ENCODE data around the gene RHOJ. TPM values are rescaled to one million over a fixed set of nuclear protein-coding genes. Genes with fewer than 3 reads are reported as not detected.
A peak's percentile ranks its signal among the peaks of the same experiment; 100 is the strongest.
"Not testable (repeated sequence)": the region's sequence is repeated elsewhere in the genome, so short reads cannot be mapped to it uniquely, and the experiment has no call there.

The RHOJ gene
- 21.6 TPM for total RNA-seq

DNA sequence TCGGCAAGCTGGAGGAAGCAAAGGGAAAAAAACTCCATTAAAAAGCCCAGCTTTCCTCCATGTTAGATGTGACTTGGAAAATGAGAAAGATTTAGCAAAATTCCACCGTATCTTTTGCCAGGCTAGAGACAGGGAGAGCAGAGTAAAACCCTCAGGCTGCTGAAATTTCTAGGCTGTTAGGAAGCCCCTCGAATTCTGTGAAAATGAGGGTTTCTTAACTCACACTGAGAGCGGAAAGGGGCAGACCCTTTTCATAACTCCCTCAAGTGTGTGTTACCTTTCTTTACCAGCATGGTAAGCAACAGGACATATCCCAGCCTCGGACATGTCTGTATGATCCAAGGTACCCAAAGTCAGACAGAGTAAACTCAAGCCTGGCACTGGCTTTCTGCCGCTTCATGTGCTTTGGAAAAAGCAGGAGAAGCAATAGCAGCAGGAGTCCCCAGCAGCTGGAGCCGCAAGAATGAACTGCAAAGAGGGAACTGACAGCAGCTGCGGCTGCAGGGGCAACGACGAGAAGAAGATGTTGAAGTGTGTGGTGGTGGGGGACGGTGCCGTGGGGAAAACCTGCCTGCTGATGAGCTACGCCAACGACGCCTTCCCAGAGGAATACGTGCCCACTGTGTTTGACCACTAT lies at the start of gene RHOJ:
RHOJ (plus strand) TSS at position 37 of the 637 bp plus-strand sequence; CDS start at position 464, 427 bp downstream.
- peak; percentile 69 for DNase-seq

- no peak for DNase-seq
Observed at GRCh38 chr14:63155511-63156185, 48.6 kb upstream of the RHOJ start.

DNA sequence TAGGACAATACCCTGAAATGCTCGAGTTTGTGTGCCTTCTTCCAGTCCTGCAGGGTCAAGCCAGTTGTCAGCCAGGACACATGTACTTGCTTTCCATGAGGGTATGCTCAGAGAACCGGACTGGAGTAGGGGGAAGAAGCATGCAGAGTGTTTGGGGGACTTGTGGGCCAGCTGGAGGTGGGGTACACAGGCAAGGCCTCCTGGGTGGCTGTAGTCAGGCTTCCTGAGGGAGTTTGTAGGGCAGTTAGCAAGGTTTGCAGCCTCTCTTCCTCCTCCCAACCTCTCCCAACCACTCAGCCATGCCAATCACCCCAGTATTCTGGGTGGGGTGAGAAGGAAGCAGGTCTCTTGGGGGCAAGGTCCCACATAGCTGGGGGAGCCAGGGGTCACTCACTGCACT lies 47.0 kb upstream of the RHOJ start:
- DNase-seq, result no peak

- no peak for DNase-seq
Observed at GRCh38 chr14:63163306-63163705, 40.9 kb upstream of the RHOJ start.

- DNase-seq, result no peak
Observed at GRCh38 chr14:63164108-63164683, 40.0 kb upstream of the RHOJ start.

- DNase-seq, result not testable (repeated sequence)
Observed at GRCh38 chr14:63165267-63165666, 39.0 kb upstream of the RHOJ start.

- DNase-seq, result no peak
Observed at GRCh38 chr14:63167044-63167443, 37.2 kb upstream of the RHOJ start.

DNA sequence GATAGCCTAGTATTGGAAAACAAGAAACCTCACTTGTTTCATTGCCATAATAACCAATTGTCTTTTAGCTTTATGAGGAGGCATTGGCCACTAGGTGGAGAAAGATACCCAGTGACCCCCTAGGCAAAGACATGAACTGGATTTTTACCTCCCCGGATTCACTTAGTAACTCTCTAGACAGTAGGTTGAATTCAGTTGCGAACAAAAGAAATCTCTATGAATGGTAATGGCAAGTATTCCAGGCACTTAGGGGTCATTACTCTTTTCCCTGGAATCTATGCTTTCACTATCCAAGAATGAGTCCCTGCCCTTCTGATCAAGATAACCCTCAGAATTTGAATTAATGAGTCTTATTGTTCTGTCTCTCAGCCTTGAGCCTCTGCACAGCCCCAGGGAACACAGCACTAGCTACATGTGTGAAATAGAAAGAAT lies 29.5 kb upstream of the RHOJ start:
- peak; percentile 73 for DNase-seq

GRCh38 chr14:63175531-63175930 lies 28.7 kb upstream of the RHOJ start:
- DNase-seq, result no peak

DNA sequence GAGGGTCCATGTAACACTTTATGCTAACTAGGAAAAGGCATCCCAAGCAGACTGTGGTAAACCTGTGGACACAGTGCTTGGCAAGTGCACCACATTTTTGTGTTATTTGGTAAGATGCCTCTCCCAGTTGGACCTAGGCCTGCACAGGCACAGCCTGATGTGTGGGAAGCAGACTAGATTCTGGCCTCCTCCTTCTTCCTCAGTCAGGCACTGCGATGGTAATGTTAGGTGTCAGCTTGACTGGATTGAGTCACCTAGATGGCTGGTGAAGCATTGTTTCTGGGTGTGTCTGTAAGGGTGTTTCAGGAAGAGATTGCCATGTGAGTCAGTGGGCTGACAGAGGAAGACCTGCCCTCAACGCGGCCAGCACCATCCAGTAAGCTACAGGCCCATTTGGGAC lies 25.3 kb upstream of the RHOJ start:
- DNase-seq, result no peak

DNA sequence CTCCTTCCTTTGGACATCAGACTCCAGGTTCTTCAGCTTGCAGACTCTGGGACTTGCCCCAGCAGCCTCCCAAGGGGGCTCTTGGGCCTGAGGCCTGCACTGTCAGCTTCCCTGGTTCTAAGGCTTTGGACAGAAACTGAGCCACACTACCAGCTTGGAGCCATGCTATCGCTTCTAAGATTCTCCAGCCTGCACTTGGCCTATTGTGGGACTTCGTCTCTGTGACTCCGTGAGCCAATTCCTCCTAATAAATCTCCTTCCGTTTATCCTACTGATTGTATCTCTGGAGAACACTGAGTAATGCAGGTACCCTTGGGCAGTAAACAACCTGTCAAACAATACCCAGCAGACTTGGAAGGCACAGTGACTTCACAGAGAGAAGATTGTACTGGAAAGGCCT lies 24.9 kb upstream of the RHOJ start:
- no peak for DNase-seq

- peak; percentile 69 for DNase-seq
Observed at GRCh38 chr14:63180011-63180410, 24.2 kb upstream of the RHOJ start.

- DNase-seq, result no peak
Observed at GRCh38 chr14:63182968-63183367, 21.3 kb upstream of the RHOJ start.

DNA sequence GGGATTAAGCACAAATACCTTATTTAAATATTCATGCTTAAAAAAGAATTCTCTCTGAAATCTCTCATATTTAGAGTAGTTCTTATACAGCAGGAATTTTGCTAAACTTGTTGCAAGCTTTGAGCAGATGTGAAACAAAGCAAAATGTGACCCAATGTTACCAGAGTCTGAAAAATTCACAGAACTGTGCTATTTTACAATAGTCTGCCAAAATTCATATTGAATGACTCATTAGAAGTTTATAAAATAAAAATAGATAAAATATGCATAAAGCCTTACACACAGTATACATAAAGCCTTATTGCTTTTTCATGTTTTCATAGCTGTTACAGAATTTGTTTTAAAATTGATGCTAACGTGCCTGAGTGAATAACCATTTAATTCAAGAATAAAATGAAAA lies 17.8 kb upstream of the RHOJ start:
- DNase-seq, result peak; percentile 93

- DNase-seq, result no peak
Observed at GRCh38 chr14:63191211-63191610, 13.0 kb upstream of the RHOJ start.

- no peak for DNase-seq
Observed at GRCh38 chr14:63192085-63192484, 12.2 kb upstream of the RHOJ start.

- DNase-seq, result no peak
Observed at GRCh38 chr14:63193236-63193635, 11.0 kb upstream of the RHOJ start.

- DNase-seq, result no peak
Observed at GRCh38 chr14:63200035-63200740, 4.1 kb upstream of the RHOJ start.

GRCh38 chr14:63200767-63201166 lies 3.5 kb upstream of the RHOJ start:
- DNase-seq, result no peak

- no peak for DNase-seq
Observed at GRCh38 chr14:63203015-63203414, 1.2 kb upstream of the RHOJ start.

DNA sequence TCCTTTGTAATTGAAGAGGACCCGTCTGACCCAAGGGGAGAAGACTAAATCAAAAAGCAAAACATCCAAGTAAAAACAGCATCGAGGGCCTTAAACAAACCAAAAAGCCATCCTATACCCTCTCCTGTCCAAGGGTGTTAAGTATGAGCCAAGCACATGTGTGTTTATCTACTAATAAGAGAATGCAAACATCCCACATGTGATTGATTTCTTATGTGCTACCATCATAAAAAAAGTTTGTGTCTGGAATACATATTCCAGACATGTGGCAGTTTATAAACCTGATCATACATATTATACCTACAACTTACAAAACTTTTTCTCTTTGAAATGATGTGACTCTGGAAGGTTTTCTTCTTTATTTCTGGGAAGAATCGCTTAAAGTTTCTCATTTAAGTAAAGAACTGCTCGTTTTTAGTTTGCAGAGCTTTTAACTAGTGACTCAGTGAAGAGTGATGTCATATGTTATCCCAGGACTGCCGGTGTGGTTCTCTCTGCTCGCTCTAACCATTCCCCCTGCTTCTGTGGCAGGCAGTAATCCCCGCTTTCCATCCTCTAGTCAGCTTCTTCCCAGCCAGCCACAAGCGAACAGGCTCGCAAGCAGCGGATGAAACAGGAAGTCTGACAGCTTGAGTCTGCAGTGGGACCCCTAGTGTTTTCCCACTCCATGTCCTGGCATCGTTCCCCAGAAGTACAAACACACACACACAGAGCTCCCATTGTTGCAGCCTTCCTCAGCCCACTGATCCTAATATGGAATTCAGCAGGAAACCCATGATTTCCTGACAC lies 431 bp upstream of the RHOJ start:
- peak; percentile 98 for DNase-seq

DNA sequence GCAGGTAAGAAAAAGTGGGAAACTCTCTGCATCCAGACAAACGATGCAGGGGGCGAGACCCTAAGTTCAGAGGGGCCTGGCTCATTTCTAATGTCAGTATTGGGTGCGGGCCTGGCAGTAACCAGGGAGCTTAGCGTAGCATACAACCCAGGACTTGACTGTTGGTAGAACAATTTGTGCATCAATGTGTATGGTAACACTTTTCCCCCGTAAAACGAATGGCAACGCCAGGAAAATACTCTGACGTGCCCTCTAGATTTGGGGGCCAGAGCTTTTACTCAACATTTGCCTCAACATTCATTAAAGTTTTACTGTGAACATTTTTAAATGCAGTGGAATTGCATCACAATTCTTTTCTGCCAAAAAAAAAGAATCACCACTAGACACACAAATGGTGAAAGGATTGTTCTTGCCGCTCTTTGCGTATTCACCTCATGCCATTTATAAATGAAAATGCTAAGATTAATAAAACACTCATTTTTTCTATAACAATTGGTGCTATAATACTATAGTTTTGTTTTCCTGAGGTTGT lies 867 bp downstream of the RHOJ start:
- peak; percentile 34 for DNase-seq
